G401.6 (cell line): Measurements from ENCODE around the gene TERT.

ENCODE experiments used
- FAIRE-seq: peaks from 2 replicates; lab custom pipeline; 2012; peaks lifted over from hg19 to GRCh38; lab: Jason Lieb, UNC

The TERT gene

GRCh38 chr5:1219098-1219767 is 75.6 kb downstream of the TERT start:
- no peak for FAIRE-seq

GRCh38 chr5:1218351-1219080 is 76.4 kb downstream of the TERT start:
- no peak for FAIRE-seq

- no peak for FAIRE-seq
Measured at GRCh38 chr5:1217596-1218206, 77.2 kb downstream of the TERT start.

GRCh38 chr5:1216918-1217295 is 78.0 kb downstream of the TERT start:
- FAIRE-seq: no peak

GRCh38 chr5:1216211-1216917 is 78.5 kb downstream of the TERT start:
- no peak for FAIRE-seq

GRCh38 chr5:1215320-1216096 is 79.4 kb downstream of the TERT start:
- FAIRE-seq: no peak

GRCh38 chr5:1214936-1215220 is 80.0 kb downstream of the TERT start:
- FAIRE-seq: no peak

GRCh38 chr5:1214163-1214935 is 80.5 kb downstream of the TERT start:
- FAIRE-seq: no peak

GRCh38 chr5:1213508-1214162 is 81.2 kb downstream of the TERT start:
- no peak for FAIRE-seq

GRCh38 chr5:1212881-1213280 is 82.0 kb downstream of the TERT start:
- no peak for FAIRE-seq

- no peak for FAIRE-seq
Measured at GRCh38 chr5:1212271-1212670, 82.6 kb downstream of the TERT start.

- FAIRE-seq: no peak
Measured at GRCh38 chr5:1211701-1212100, 83.2 kb downstream of the TERT start.

- no peak for FAIRE-seq
Measured at GRCh38 chr5:1210832-1211251, 84.0 kb downstream of the TERT start.

GRCh38 chr5:1209896-1210776 is 84.7 kb downstream of the TERT start:
- no peak for FAIRE-seq

GRCh38 chr5:1209489-1209852 is 85.4 kb downstream of the TERT start:
- no peak for FAIRE-seq

- FAIRE-seq: no peak
Measured at GRCh38 chr5:1208743-1209488, 86.0 kb downstream of the TERT start.

GRCh38 chr5:1208221-1208742 is 86.6 kb downstream of the TERT start:
- FAIRE-seq: no peak

- FAIRE-seq: no peak
Measured at GRCh38 chr5:1207555-1207954, 87.3 kb downstream of the TERT start.
